IMR-90 (cell line): ENCODE data around the gene DIP2C. TPM values are rescaled to one million over a fixed set of nuclear protein-coding genes. Genes with fewer than 3 reads are reported as not detected.

ENCODE experiments used
- ATAC-seq: fragments of 200-7000 bp; cut with Tn5 transposase; 2 replicates; pipeline ENCODE4 v1.9.1; 2020; ENCODE audit warnings: low read depth, mild to moderate bottlenecking, moderate library complexity
- BruUV-seq: library from RNA; stranded (reverse); fragments of 400-500 nt; replicated peaks from 2 replicates; lab custom pipeline; 2021; lab: Mats Ljungman, UMichigan
- CTCF ChIA-PET: fragments of 300-600 bp; formaldehyde crosslinking; extraction: SDS; loops from one replicate; lab custom pipeline; 2021; ENCODE audit warnings: antibody characterized with exemption; lab: Yijun Ruan, JAX
- POLR2A ChIA-PET: fragments of 300-600 bp; sonication (Branson Sonifier 250); formaldehyde crosslinking; loops from one replicate; lab custom pipeline; 2022; ENCODE audit warnings: antibody characterized with exemption; ENCODE audit not compliant: unreplicated experiment; lab: Charles Lee
- DNase-seq: peaks from one replicate; pipeline ENCODE4 v3.0.0; 2013
- H2AFZ ChIP-seq: replicated peaks from 2 replicates; pipeline ENCODE3; 2013; ENCODE audit warnings: low read length, mild to moderate bottlenecking; ENCODE audit not compliant: poor library complexity
- H2AK5ac ChIP-seq: 2 replicates; pipeline ENCODE4 v1.6.1; 2013; ENCODE audit warnings: low read depth, low read length, inconsistent platforms
- H2AK9ac ChIP-seq: replicated peaks from 2 replicates; pipeline ENCODE3; 2013; ENCODE audit warnings: mild to moderate bottlenecking, low read depth, low read length, moderate library complexity; ENCODE audit not compliant: poor library complexity
- H2BK120ac ChIP-seq: 2 replicates; pipeline ENCODE4 v1.6.1; 2013; ENCODE audit warnings: low read depth, low read length, inconsistent platforms
- H2BK15ac ChIP-seq: 3 replicates; pipeline ENCODE4 v1.6.1; 2013; ENCODE audit warnings: low read depth, low read length, inconsistent platforms
- H2BK20ac ChIP-seq: 2 replicates; pipeline ENCODE4 v1.6.1; 2013; ENCODE audit warnings: low read depth, mild to moderate bottlenecking, inconsistent platforms, low read length, moderate library complexity
- H2BK5ac ChIP-seq: 2 replicates; pipeline ENCODE4 v1.6.1; 2013; ENCODE audit warnings: mild to moderate bottlenecking, low read depth, low read length, inconsistent platforms; ENCODE audit not compliant: poor library complexity, severe bottlenecking
- H3K14ac ChIP-seq: replicated peaks from 2 replicates; pipeline ENCODE4 v1.6.1; 2013; ENCODE audit warnings: low read depth, low read length, inconsistent platforms
- H3K18ac ChIP-seq: 2 replicates; pipeline ENCODE4 v1.6.1; 2013; ENCODE audit warnings: low read depth, low read length, control low read depth
- H3K23ac ChIP-seq: 2 replicates; pipeline ENCODE4 v1.6.1; 2013; ENCODE audit warnings: low read depth, low read length, inconsistent platforms
- H3K27ac ChIP-seq: 2 replicates; pipeline ENCODE4 v1.5.1; 2013; ENCODE audit warnings: mild to moderate bottlenecking, control low read depth, low read length; ENCODE audit not compliant: insufficient read depth
- H3K27me3 ChIP-seq: 2 replicates; pipeline ENCODE4 v1.6.1; 2013; ENCODE audit warnings: low read length; ENCODE audit not compliant: control insufficient read depth, insufficient read depth
- H3K36me3 ChIP-seq: 2 replicates; pipeline ENCODE4 v1.6.1; 2013; ENCODE audit warnings: low read length, mixed read lengths; ENCODE audit not compliant: control insufficient read depth, insufficient read depth
- H3K4ac ChIP-seq: 2 replicates; pipeline ENCODE4 v1.6.1; 2013; ENCODE audit warnings: low read depth, low read length, inconsistent platforms
- H3K4me1 ChIP-seq: 2 replicates; pipeline ENCODE4 v1.6.1; 2013; ENCODE audit warnings: low read length, mixed read lengths; ENCODE audit not compliant: control insufficient read depth, insufficient read depth
- H3K4me2 ChIP-seq: 2 replicates; pipeline ENCODE4 v1.6.1; 2013; ENCODE audit warnings: low read depth, mild to moderate bottlenecking, control low read depth, low read length, moderate library complexity
- H3K4me3 ChIP-seq: 2 replicates; pipeline ENCODE4 v1.5.1; 2013; ENCODE audit warnings: low read depth, mild to moderate bottlenecking, control low read depth, low read length, moderate library complexity; ENCODE audit not compliant: insufficient read depth
- H3K56ac ChIP-seq: 2 replicates; pipeline ENCODE4 v1.6.1; 2013; ENCODE audit warnings: low read length, inconsistent platforms; ENCODE audit not compliant: insufficient read depth; ENCODE audit errors: extremely low read depth
- H3K79me1 ChIP-seq, 2 experiments: 2 replicates each; pipeline ENCODE4 v1.6.1; 2013; ENCODE audit warnings: low read length in 2 of 2, inconsistent platforms in 1 of 2, low read depth in 1 of 2
- H3K9ac ChIP-seq: 2 replicates; pipeline ENCODE4 v1.6.1; 2013; ENCODE audit warnings: low read depth, low read length, control low read depth
- H3K9me1 ChIP-seq: 2 replicates; pipeline ENCODE4 v1.6.1; 2013; ENCODE audit warnings: low read length, inconsistent platforms; ENCODE audit not compliant: insufficient read depth
- H3K9me3 ChIP-seq: 2 replicates; pipeline ENCODE4 v1.6.1; 2013; ENCODE audit warnings: low read length; ENCODE audit not compliant: control insufficient read depth, insufficient read depth
- H4K20me1 ChIP-seq: 2 replicates; pipeline ENCODE4 v1.6.1; 2013; ENCODE audit warnings: low read length, inconsistent platforms; ENCODE audit not compliant: insufficient read depth
- H4K5ac ChIP-seq: 2 replicates; pipeline ENCODE4 v1.6.1; 2013; ENCODE audit warnings: mild to moderate bottlenecking, low read depth, low read length, control low read depth
- H4K8ac ChIP-seq, 2 experiments: 2 replicates each; pipeline ENCODE4 v1.6.1; 2013; ENCODE audit warnings: low read depth in 2 of 2, low read length in 2 of 2, control low read depth in 1 of 2, inconsistent platforms in 1 of 2
- H4K91ac ChIP-seq: 2 replicates; pipeline ENCODE4 v1.6.1; 2013; ENCODE audit warnings: low read depth, low read length, inconsistent platforms; ENCODE audit not compliant: insufficient read depth
- BHLHE40 ChIP-seq: fragments of 150-350 bp; IDR thresholded peaks from 2 replicates; pipeline ENCODE4 v1.6.1; 2016; ENCODE audit warnings: mild to moderate bottlenecking, low read depth, low read length
- CEBPB ChIP-seq: IDR thresholded peaks from 2 replicates; pipeline ENCODE4 v1.6.1; 2012; ENCODE audit warnings: low read depth, low read length, improper control_type of control experiment
- CHD1 ChIP-seq: IDR thresholded peaks from 2 replicates; pipeline ENCODE4 v1.6.1; 2012; ENCODE audit warnings: low read depth, low read length, improper control_type of control experiment
- CTCF ChIP-seq: conservative IDR thresholded peaks from 2 replicates; pipeline ENCODE4 v1.5.1; 2012; ENCODE audit warnings: mild to moderate bottlenecking, low read depth, low read length, improper control_type of control experiment
- ELK1 ChIP-seq: fragments of 150-350 bp; IDR thresholded peaks from 2 replicates; pipeline ENCODE4 v1.6.1; 2016; ENCODE audit warnings: low read depth, mild to moderate bottlenecking, low read length, moderate library complexity, borderline replicate concordance
- FOS ChIP-seq: fragments of 150-350 bp; IDR thresholded peaks from 2 replicates; pipeline ENCODE4 v1.6.1; 2016; ENCODE audit warnings: low read depth, low read length
- MAFK ChIP-seq: IDR thresholded peaks from 2 replicates; pipeline ENCODE4 v1.6.1; 2012; ENCODE audit warnings: low read depth, low read length, improper control_type of control experiment
- MAZ ChIP-seq: IDR thresholded peaks from 2 replicates; pipeline ENCODE4 v1.6.1; 2012; ENCODE audit warnings: low read depth, mild to moderate bottlenecking, low read length, improper control_type of control experiment, moderate library complexity, borderline replicate concordance
- MXI1 ChIP-seq: IDR thresholded peaks from 2 replicates; pipeline ENCODE4 v1.6.1; 2012; ENCODE audit warnings: low read depth, mild to moderate bottlenecking, low read length, moderate library complexity, borderline replicate concordance
- NFE2L2 ChIP-seq: fragments of 150-350 bp; IDR thresholded peaks from 2 replicates; pipeline ENCODE4 v1.6.1; 2016; ENCODE audit warnings: low read depth, mild to moderate bottlenecking, low read length
- POLR2A ChIP-seq: IDR thresholded peaks from 2 replicates; pipeline ENCODE4 v1.6.1; 2012; ENCODE audit warnings: mild to moderate bottlenecking, low read depth, low read length
- RAD21 ChIP-seq: IDR thresholded peaks from 2 replicates; pipeline ENCODE4 v1.6.1; 2012; ENCODE audit warnings: low read length, improper control_type of control experiment
- RCOR1 ChIP-seq: IDR thresholded peaks from 2 replicates; pipeline ENCODE4 v1.6.1; 2012; ENCODE audit warnings: mild to moderate bottlenecking, low read length, improper control_type of control experiment; ENCODE audit not compliant: insufficient replicate concordance
- RFX5 ChIP-seq: IDR thresholded peaks from 2 replicates; pipeline ENCODE4 v1.8.0; 2012; ENCODE audit warnings: low read depth, mild to moderate bottlenecking, low read length, moderate library complexity
- SMC3 ChIP-seq: fragments of 150-350 bp; IDR thresholded peaks from 2 replicates; pipeline ENCODE4 v1.6.1; 2016; ENCODE audit warnings: low read depth, mild to moderate bottlenecking, antibody characterized with exemption, low read length, moderate library complexity
- USF2 ChIP-seq: fragments of 150-350 bp; IDR thresholded peaks from 2 replicates; pipeline ENCODE4 v1.6.1; 2017; ENCODE audit warnings: mild to moderate bottlenecking, antibody characterized with exemption, low read length, low read depth
- WGBS, 2 experiments: methylation state at CpG; one replicate each; pipeline versions ENCODE4 v1.1.5 to v1.1.7; 2013; ENCODE audit warnings: missing lambda C conversion rate in 2 of 2; ENCODE audit not compliant: insufficient read length in 1 of 2; ENCODE audit errors: extremely low coverage in 2 of 2; 5-methylcytosine and 5-hydroxymethylcytosine counted together
- dilution Hi-C: fragments of 300-500 bp; cut with HindIII; formaldehyde crosslinking; loops from one replicate; pipeline ENCODE4 v1.14.3; 2018; ENCODE audit warnings: low sequenced_read_pairs; ENCODE audit not compliant: unreplicated experiment
- in situ Hi-C: fragments of 300-500 bp; cut with MboI; formaldehyde crosslinking; loops from 3 replicates; pipeline ENCODE4 v1.14.3; 2019; ENCODE audit warnings: low sequenced_read_pairs, inconsistent platforms, mixed read lengths
- intact Hi-C: fragments of 100-400 bp; cut with micrococcal nuclease; formaldehyde crosslinking; loops from 2 replicates; pipeline ENCODE4 v1.10.0; 2022
- polyA plus RNA-seq, 3 experiments: library from polyadenylated mRNA; depleted of rRNA; stranded (reverse); fragments of >200 nt; gene quantifications; 2 replicates each; pipeline ENCODE4 v1.2.3, GENCODE V29; 2012; ENCODE audit warnings: low replicate concordance in 1 of 3
- total RNA-seq: library from RNA; depleted of rRNA; stranded (reverse); fragments of >200 nt; gene quantifications from 2 replicates; pipeline ENCODE4 v1.2.3, GENCODE V29; 2012

Gene DIP2C
- total and polyA plus RNA-seq, 2 of the 4 experiments (the other 2 are of a cell fraction), result 8.6 to 17.3 TPM

GRCh38 chr10:586716-587115 lies 102.8 kb downstream of the DIP2C start:
- Histone ChIP-seq H3K4me2 (no peak overlapping the region), H4K8ac (no peak overlapping the region), H4K91ac (no peak overlapping the region), H2BK20ac (no peak overlapping the region), H3K9me3 (no peaks in the 10 kb centered on the region), H3K14ac (no peak overlapping the region), H3K36me3 (no peaks in the 10 kb centered on the region), H3K27ac (no peak overlapping the region), H4K20me1 (peaks cover 64% of the 10 kb centered on the region), H2AK9ac (no peak overlapping the region), H2AFZ (no peak overlapping the region), H3K79me1 (peaks cover 9 to 86% of the 10 kb centered on the region in 2 experiments), H3K23ac (no peak overlapping the region), H3K4me3 (no peak overlapping the region), H3K9me1 (peaks cover 27% of the 10 kb centered on the region), H3K4ac (no peak overlapping the region), H3K18ac (no peak overlapping the region), H2AK5ac (0 out of 2 replicates have a peak overlapping the region, but pooled peaks have one; percentile 36), H3K27me3 (no peaks in the 10 kb centered on the region), H2BK120ac (no peak overlapping the region), H3K9ac (no peak overlapping the region), H2BK5ac (no peak overlapping the region), H3K4me1 (peaks cover 14% of the 10 kb centered on the region), H2BK15ac (no peak overlapping the region), H3K56ac (no peak overlapping the region), H4K5ac (no peak overlapping the region)
- no TSS peak for BruUV-seq
- POLR2A ChIA-PET, result no interaction called here
- 98% methylated on average over 9 of the region's 11 CpGs; no CpG with 5 or more reads in 1 of the 2 experiments for WGBS, 2 experiments
- no peak for ATAC-seq
- CTCF ChIA-PET, result no interaction called here
- TF ChIP-seq USF2 (no peak), MXI1 (no peak), FOS (no peak), CHD1 (no peak), RCOR1 (no peak), CTCF (no peak), MAFK (no peak), RFX5 (no peak), MAZ (no peak), POLR2A (no peak), NFE2L2 (no peak), ELK1 (no peak), RAD21 (no peak), CEBPB (no peak), BHLHE40 (no peak), SMC3 (no peak)
- dilution Hi-C loops, result no loop called here
- in situ Hi-C loops, result loop anchor here (10.0 kb wide), 1 partner anchor 218 kb away; no protein-coding TSS in a partner anchor
- intact Hi-C loops, result no loop called here
- DNase-seq, result no peak
